GM21737 (cell line): ENCODE results near the gene MLLT1.

Experiments used
- ATAC-seq: cut with Tn5 transposase; IDR thresholded peaks from one replicate; pipeline ENCODE4 v1.9.1; 2021; ENCODE audit warnings: mild to moderate bottlenecking, moderate library complexity; ENCODE audit not compliant: unreplicated experiment

Gene MLLT1

GRCh38 chr19:6275170-6275744 lies 4.5 kb downstream of the MLLT1 start:
- no peak for ATAC-seq

DNA sequence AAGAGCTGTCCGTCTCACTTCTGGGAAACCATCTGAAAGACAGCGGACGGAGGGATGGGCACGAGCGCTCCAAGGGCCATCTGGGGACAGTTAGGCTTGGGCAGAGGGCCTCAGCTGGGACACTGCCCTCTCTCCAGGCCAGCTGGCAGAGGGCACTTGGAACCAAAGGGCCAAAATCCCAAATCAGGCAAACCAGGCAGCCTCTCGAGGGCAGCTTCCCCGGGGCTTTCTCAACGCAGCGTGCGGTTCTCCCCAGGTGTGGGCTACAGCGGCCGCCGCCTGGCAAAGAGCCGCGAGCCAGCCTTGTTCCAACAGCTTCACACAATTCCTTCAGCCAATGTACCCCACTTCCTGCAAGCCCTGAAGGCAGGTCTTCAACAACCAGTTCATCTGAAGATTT lies 5.0 kb downstream of the MLLT1 start:
- no peak for ATAC-seq

GRCh38 chr19:6273701-6274601 lies 5.8 kb downstream of the MLLT1 start:
- ATAC-seq, result no peak

- no peak for ATAC-seq
Observed at GRCh38 chr19:6272913-6273600, 6.7 kb downstream of the MLLT1 start.

DNA sequence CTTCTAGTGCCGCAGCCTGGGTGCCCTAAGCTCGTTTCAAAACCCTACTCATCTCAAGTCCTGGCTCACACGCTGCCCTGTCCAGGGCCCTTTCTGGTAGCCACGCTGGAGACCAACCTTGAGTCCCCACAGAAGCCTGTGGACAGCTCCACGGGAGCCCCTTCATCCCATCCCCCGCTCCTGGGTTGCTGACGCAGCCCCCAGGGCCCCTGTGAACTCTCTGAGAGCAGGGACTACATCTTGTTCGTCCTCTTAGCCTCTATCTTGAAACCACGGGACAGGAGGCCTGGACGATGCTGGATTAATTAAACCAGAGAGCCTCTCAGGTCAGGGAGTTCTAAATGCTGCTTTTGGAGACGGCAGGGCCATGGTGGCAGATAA lies 7.4 kb downstream of the MLLT1 start:
- ATAC-seq, result no peak

GRCh38 chr19:6271721-6272410 lies 7.9 kb downstream of the MLLT1 start:
- ATAC-seq, result no peak

GRCh38 chr19:6271251-6271650 lies 8.5 kb downstream of the MLLT1 start:
- no peak for ATAC-seq

DNA sequence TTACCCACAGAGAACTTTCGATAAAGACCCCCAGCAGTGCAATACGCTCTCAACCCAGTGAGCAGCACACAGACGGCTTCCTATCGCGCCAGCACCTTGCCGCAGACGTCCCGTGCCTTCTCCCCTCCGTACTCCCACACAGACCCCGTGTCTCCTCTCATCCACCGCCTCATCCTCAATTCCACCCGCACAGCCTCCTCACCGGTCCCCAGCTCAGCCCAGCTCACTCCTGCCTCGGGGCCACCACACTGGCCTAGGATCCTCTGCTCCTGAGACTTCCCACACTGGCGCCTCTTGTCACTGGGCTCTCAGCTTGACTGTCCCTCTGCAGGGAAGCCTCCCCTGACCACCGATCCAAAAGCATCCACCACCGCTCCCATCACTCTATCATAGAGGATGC lies 9.0 kb downstream of the MLLT1 start:
- ATAC-seq, result no peak

- ATAC-seq, result no peak
Observed at GRCh38 chr19:6270076-6270745, 9.6 kb downstream of the MLLT1 start.

DNA sequence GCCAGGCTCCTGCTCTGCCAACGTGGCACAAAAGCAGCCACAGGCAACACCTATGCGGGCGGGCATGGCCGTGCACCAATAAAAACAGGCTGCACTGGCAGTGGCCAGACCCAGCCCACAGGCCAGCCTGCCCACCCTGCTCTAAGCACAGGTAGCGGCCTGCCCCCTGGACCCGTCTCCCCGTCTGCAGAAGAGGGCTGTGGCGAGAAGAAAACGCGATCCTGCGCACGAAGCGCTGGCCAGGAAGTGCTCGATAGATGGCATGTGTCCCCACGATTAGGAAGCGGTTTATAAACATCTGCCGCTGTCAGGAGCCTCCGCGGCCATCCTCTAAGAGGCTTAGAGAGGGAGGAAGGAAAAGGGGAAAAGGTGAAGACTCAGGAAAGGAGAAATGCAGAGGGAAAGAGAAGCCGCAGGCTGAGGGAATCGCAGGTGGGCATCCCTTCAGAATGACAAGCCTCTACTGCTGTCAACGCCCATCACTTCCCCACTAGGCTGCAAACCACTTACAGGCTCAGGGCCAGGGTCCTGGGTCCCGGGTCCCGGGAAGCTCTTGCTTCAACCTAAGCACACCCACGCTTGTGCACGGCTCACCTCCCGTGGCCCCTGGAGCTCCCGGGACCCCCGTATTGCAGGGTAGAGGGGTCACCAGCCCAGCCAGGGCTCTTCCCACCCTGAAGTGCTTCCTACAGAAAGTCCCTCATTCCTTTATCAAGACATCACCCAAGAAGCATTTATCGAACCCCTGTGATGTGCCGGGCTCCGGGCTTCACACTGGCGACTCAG lies 10.5 kb downstream of the MLLT1 start:
- no peak for ATAC-seq

GRCh38 chr19:6268382-6268771 lies 11.4 kb downstream of the MLLT1 start:
- ATAC-seq, result no peak

GRCh38 chr19:6267552-6268381 lies 12.0 kb downstream of the MLLT1 start:
- ATAC-seq, result no peak

- ATAC-seq, result no peak
Observed at GRCh38 chr19:6264803-6265202, 15.0 kb downstream of the MLLT1 start.

DNA sequence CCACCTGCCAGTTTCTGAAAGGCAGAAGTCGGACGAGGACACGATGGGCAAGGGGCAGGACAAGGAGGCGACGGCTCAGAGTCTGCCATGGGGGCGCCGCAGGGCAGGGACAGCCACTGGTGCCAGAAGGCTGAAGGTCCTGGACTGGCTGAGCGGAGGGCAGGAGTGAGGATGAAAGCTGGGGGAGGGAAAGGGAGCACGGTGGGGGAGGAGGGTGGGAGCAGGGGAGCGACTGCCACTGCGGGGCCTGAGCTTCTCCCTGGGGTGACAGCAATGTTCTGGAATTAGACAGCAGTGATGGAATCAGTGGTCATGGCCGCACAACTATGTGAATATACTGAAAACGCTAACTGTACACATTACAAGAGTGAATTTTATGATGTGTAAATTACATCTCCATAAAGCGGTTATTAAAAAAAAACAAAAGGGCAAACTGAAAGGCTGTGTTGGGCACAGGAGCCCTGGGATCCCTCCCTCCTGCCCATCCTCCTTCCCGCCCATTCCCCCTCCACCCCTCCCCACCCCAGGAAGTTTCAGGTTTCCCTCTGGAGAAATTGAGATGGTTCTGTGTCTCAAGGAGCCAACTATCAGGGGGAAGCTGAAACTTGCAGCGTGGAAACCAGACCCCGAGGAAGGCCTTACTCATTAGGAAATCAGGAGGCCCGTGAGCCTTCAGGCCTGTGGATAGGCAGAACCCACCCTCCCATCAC lies 15.9 kb downstream of the MLLT1 start:
- ATAC-seq, result no peak

DNA sequence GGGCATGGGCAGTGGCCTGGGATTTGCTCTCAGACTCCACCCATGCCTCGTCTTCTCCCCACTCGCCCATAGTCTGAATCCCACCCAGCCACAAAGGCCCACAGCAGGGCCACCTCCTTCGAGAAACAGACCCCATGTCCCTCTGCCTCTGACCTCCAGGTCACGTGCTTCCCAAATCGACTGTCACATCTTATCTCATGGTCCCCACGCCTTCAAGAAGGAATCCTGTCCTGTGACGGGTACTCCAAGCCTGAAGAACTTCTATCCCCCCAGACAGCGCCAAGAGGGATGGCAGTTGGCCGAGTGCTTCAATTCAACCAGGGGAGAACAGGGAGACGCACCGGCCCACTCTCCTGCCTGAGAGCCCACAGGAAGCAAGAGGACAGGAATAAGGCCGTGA lies 16.5 kb downstream of the MLLT1 start:
- no peak for ATAC-seq

- no peak for ATAC-seq
Observed at GRCh38 chr19:6262519-6262918, 17.3 kb downstream of the MLLT1 start.

- no peak for ATAC-seq
Observed at GRCh38 chr19:6261883-6262282, 17.9 kb downstream of the MLLT1 start.

DNA sequence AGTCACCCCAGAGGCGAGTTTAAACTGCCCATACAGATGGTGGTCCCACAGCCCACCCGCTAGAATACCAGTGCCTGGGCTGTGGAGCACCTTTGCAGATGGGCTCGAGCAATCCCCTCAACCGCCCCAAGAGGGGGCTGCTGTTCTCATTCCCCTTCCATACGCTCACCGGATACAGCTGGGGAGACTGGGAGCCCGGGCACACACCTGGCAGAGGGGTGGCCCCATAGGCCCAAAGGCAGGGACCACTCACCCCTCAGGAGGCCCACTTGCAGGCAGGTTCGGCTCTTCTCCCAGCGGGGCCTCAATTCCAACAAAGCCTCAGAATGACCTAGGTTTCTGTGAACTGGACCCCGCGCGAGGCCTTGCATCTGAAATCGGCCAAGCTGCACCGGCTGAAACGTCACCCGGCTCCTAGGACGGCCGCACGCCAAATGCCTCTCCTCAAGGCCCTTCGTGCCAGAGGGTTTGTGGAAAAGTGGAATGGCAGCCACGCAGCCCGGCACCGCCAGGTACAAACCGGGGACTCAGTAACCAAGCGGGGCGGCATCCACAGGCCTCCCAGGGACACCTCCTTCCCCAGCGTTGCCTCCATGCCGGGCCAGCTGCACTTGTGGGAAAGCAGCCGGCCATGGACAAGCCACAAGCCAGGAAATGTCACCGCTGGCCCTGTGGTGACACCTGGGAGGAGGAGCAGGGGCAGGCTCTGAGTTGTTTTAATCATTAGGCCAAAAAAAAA lies 18.7 kb downstream of the MLLT1 start:
- ATAC-seq, result no peak
